Measurements from ENCODE around the gene METTL23.
"Not testable (repeated sequence)": the region's sequence is repeated elsewhere in the genome, so short reads cannot be mapped to it uniquely, and the experiment has no call there.

Gene METTL23

GRCh38 chr17:76695059-76695831, 31.4 kb upstream of the METTL23 start:
- no peak for FAIRE-seq

DNA sequence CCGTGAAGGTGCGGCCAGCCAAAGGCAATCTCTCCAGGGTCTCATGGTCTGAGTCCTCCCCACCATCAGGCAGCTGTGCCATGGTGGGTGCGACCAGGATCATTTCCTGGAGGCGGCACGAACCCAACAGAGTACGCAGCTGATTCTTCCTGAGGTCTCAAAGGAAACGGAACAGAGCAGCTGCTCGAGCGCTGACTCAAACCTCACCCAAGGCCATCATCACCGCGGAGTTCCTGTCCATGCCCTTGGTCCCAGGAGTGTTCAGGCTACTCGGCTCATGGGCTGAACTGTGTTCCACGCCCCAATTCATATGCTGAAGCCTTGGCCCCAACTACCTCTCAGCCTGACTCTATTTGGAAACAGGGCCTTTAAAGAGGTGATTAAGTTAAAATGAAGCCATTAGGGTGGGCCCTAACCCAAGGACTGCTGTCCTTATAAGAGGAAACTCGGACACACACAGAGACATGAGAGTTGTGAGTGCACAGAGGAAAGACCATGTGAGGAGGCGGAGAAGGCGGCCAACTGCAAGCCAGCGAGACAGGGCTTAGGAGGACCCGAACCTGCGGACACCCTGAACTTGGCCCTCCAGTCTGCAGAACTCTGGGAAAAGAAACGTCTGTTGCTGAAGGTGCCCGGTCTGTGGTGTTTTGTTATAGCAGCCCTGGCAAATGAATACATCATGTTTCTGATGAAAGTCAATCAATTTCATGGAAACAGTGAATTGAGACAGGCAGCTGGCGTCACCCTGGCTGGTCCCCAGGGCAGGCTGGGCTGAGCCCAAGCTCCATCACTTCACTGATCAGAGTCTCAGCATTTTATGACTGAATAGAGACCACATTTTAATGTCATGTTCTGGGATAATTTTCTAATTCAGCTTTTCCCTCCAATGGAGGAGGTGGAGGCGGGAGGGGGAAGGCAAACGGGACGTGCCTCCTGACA, 29.6 kb upstream of the METTL23 start:
- no peak for FAIRE-seq

DNA sequence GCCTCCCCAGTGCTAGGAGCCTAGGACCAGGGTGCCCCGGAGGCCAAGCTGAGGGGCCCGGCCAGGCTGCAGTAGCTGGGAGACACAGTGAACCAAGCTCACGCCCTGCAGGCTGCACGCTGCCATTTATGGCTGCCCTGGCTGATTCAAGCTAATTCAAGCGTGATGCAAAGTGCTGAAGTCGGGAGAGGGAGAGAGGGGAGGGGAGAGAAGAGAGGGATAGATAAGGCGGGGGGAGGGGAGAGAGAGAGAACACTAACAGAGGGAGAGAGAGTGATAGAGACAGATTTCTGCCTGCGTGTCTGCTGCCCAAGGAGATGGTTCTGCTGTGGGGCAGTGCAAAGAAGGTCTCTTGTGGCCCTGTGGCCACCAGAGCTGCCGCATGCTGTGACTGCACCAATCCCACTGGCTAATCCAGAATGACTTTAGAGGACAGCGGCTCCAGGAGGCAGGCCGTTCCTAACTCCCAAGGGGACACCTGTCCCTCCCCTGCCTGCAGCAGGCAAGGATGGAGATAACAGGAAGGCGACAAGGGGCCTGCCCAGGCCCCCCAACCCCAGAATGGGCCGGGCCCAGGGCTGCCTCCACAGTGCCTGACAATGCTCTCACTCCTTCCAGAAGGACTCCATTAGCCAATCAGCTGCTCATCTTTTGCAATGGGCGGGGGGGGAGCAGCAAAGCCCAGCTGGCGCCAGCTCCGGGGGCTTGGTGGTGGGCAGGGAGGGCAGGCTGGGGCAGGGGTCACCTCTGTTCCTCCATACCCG, 28.8 kb upstream of the METTL23 start:
- FAIRE-seq: no peak

GRCh38 chr17:76698466-76698977, 28.1 kb upstream of the METTL23 start:
- FAIRE-seq: not testable (repeated sequence)

DNA sequence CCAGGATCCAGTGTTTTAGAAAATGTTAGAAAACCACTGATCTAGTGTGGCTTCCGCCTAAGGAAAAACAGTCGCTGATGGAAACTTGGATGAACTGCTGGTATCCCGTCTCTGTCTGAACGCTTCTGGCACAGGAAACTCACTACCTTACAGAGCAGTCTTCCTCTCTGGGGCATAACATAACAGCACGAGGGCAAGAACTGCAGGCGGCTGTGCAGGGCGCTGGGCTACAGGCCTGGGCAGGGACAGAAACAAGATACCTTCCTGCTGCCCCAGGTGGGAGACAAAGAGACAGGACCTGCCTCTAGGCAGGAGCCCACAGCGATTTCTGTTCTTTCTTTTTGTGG, 26.4 kb upstream of the METTL23 start:
- no peak for FAIRE-seq

DNA sequence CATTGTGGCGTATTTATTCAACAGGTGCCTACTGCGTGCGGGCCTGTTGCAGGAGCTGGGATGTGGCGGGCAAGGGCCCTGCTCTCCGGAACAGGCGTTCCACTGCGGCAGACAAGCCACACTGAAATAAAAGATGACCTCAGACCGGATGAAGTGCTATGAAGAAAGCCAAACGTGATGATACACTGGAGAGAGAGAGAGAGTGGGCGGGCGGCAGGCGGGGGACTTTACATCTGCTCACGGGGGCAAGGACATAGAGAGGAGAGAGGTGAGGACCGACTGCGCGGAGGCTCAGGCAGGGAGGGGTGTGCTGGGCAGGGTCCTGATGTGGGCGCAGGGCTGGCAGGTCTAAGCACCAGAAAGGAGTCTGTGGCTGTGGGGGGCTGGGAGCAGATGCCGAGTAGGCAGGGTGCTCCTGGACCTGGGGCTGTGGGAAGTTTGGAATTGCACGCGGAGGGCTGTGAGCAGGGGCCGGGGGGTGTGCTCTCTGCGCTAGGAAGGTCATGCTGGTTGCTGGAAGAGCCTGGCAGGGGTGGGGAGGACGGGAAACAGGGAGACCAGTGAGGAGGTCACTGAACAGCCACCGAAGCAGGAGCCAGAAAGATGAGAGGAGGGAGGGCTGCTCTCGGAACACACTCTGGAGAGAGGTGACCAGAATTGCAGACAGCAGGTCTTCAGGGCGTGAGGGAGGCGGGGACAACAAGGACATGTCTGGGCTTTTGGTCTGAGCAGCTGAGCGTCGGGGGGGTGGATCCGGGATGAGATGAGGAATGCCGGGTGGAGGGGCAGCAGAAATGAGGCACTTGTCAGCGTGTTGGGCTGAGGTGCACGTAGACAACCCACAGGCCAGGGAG, 25.8 kb upstream of the METTL23 start:
- FAIRE-seq: no peak

GRCh38 chr17:76701471-76701967, 25.1 kb upstream of the METTL23 start:
- FAIRE-seq: no peak

DNA sequence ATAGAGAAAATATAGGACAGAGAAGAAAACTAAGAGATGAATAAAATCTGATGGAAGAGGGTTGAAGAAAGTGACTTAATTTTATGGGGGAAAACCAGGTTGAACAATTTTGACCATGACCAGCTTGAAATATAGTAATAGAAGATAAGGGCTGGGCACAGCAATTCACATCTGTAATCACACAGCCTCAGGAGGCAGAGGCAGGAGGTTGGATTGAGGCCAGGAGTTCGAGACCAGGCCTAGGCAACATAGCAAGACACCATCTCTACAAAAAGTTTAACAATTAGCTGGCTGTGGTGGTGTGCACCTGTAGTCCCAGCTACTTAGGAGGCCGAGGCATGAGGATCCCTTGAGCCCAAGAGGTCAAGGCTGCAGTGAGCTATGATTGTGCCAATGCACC, 24.6 kb upstream of the METTL23 start:
- FAIRE-seq: no peak

- FAIRE-seq: no peak
Observed at GRCh38 chr17:76702941-76703637, 23.6 kb upstream of the METTL23 start.

GRCh38 chr17:76704805-76705204, 21.8 kb upstream of the METTL23 start:
- FAIRE-seq: no peak

DNA sequence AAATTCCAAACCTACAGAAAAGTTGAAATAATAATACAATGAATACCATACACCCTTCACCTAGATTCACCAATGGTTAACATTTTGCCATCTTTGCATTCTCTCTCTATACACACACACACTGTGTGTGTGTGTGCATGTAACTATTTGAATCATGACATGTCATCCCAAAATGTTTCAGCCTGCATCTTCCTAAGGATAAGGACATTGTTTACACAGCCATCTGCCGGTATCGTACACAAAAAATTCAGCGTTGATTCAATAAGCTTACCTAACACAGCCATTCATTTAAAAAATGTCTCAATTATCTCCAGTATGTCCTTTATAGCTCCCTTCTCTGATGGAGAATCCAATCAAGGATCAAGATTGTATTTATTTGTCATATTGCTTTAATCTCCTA, 19.8 kb upstream of the METTL23 start:
- no peak for FAIRE-seq

DNA sequence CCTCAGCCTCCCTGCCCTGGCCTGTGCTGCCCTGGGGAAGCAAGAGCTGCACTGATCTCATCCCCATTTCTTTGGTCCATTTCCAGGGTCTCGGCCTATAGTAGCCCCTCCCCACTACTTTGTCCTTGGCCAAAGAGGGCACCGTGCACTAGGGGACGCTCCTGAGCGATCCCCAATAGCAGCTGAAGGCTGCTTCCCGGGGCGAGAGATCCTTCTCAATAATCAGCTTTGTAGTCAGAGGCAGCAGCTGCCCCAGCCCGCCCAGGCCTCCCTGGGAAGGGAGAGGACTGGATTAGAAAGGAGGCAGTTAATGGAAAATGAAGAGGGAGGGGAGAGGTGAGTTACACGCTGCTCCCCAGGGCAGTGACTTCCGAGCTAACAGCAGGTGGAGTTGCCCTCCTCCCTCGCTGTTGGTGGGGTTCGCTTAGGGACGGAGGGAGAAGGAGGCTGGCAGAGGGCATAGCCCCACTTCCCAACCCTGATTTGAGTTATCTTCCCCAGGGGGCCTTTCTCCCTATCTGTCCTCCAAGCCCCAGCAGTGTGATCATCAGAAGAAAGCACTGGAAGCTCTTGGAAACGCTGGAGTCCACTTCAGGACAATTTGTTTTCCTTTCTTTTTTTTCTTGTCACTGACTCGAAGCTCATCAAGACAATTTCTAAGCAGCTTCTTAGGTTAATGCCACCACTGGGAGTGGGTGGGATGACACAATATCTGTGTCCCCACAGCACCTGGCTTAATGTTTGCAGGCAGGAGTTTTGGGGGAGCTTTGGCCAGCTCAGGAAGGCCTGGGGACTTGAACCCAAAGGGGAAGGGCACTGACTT, 18.4 kb upstream of the METTL23 start:
- FAIRE-seq: no peak

GRCh38 chr17:76709077-76709950, 17.3 kb upstream of the METTL23 start:
- FAIRE-seq: no peak

GRCh38 chr17:76709951-76710862, 16.4 kb upstream of the METTL23 start:
- not testable (repeated sequence) for FAIRE-seq

DNA sequence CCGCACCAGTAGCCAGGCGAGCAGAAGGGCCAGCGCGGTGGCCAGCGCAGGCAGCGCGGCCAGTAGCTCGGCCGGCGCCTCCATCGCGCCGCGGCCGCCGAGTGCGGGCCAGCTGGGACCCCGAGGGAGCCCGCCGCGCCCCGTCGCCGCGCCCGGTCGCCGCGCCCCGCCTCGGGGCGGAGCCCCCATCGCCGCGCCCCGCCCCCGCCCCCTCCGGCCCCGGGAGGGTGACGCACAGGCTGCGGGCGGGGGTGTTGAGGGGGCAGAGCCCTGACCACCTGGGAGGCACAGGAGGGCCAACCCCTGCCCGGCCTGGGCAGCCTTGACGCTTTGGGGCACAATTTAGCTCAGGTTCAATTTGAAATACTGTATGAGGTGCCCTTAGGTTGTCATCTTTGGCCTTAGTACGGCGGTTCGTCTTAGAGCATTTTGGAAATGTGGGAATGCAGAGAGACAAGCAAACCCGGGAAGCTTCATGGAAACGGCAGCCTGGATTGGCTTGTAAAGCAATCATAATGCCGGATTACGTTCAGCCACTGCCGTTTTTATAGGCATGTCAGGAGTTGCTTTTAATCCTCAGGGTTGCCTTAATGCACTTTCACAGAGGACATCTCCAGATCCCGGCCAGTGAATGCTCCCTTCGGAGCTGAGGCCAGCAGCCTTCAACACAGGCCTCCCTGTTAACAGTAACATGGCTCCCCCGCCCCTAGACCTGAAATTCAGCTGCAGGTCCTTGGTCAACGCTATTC, 15.6 kb upstream of the METTL23 start, which contains the start of gene MXRA7:
Gene MXRA7 (minus strand): TSS at position 103 of the 749 bp plus-strand sequence. CDS start 19 bp downstream, at position 84.
- FAIRE-seq: no peak

- FAIRE-seq: not testable (repeated sequence)
Observed at GRCh38 chr17:76712321-76712720, 14.3 kb upstream of the METTL23 start.

DNA sequence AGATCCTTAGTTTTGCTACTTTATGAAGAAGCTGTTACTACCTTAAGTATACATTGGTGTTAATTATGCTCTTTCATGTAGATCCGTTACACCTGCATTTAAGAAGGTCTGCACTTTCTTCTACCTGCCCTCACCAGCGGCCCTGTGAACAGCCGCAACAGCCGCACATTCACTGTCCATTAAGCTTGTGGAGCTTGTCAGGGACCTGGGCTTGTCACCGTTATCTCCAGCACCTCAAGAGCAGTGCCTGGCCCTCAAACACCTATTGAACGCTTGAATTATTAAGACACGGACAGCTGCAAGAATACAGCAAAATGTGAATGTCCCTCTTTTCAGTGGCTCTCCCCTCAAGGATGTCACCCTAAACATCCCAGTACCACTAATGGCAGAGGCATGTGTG, 12.9 kb upstream of the METTL23 start:
- FAIRE-seq: no peak

All from A204.1 (cell line).